Measurements from ENCODE around the gene GGPS1. TPM values are rescaled to one million over a fixed set of nuclear protein-coding genes. Genes with fewer than 3 reads are reported as not detected.
"Not testable (repeated sequence)": the region's sequence is repeated elsewhere in the genome, so short reads cannot be mapped to it uniquely, and the experiment has no call there.

GGPS1 gene
- total RNA-seq, 4 donors from 2014 or later: 25.7 to 30.5 (median 28.7) TPM

GRCh38 chr1:235351441-235351840 is 23.1 kb downstream of the GGPS1 start:
- Histone ChIP-seq H3K27ac (replicated peaks in 1 of 4) (no peak overlapping the region), H3K36me3 (peaks cover 0 to 5% (median 0%) of the 10 kb centered on the region in 4 donors), H3K4me3 (no peak overlapping the region), H3K9me3 (no peaks in the 10 kb centered on the region), H3K27me3 (no peaks in the 10 kb centered on the region), H3K4me1 (no peaks in the 10 kb centered on the region)
- DNase-seq (ENCODE audit: extremely low spot score): no peak
- TF ChIP-seq POLR2AphosphoS5 (IDR thresholded peaks at IDR 0.05) (no peak), POLR2A (IDR thresholded peaks at IDR 0.05; ENCODE audit: low read depth) (no peak), EP300 (IDR thresholded peaks at IDR 0.05) (no peak)
- TF ChIP-seq, protein P1, sequence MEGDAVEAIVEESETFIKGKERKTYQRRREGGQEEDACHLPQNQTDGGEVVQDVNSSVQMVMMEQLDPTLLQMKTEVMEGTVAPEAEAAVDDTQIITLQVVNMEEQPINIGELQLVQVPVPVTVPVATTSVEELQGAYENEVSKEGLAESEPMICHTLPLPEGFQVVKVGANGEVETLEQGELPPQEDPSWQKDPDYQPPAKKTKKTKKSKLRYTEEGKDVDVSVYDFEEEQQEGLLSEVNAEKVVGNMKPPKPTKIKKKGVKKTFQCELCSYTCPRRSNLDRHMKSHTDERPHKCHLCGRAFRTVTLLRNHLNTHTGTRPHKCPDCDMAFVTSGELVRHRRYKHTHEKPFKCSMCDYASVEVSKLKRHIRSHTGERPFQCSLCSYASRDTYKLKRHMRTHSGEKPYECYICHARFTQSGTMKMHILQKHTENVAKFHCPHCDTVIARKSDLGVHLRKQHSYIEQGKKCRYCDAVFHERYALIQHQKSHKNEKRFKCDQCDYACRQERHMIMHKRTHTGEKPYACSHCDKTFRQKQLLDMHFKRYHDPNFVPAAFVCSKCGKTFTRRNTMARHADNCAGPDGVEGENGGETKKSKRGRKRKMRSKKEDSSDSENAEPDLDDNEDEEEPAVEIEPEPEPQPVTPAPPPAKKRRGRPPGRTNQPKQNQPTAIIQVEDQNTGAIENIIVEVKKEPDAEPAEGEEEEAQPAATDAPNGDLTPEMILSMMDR (IDR thresholded peaks at IDR 0.05): no peak
- 80% methylated on average over 3 of the region's 3 CpGs for WGBS
- intact Hi-C loops (cut with DNase I): no loop called here

- intact Hi-C loops (cut with DNase I): no loop called here
- no peak for DNase-seq (ENCODE audit: extremely low spot score)
- Histone ChIP-seq H3K27ac (replicated peaks in 1 of 4) (no peak overlapping the region), H3K36me3 (peaks cover 0 to under 1% (median 0%) of the 10 kb centered on the region in 4 donors), H3K4me3 (no peak overlapping the region), H3K9me3 (no peaks in the 10 kb centered on the region), H3K27me3 (no peaks in the 10 kb centered on the region), H3K4me1 (no peaks in the 10 kb centered on the region)
- TF ChIP-seq POLR2AphosphoS5 (IDR thresholded peaks at IDR 0.05): no peak
- TF ChIP-seq, protein P1 (IDR thresholded peaks at IDR 0.05): no peak
- no peak for TF ChIP-seq EP300 (IDR thresholded peaks at IDR 0.05)
- TF ChIP-seq POLR2A (IDR thresholded peaks at IDR 0.05; ENCODE audit: low read depth): no peak
- 82% methylated on average over 3 of the region's 3 CpGs for WGBS
Observed at GRCh38 chr1:235351898-235352297, 23.5 kb downstream of the GGPS1 start.

- intact Hi-C loops (cut with DNase I): no loop called here
- Histone ChIP-seq H3K36me3 (no peaks in the 10 kb centered on the region), H3K4me3 (no peak overlapping the region), H3K27me3 (no peaks in the 10 kb centered on the region), H3K4me1 (no peaks in the 10 kb centered on the region), H3K27ac (replicated peaks in 1 of 4) (no peak overlapping the region), H3K9me3 (no peaks in the 10 kb centered on the region)
- no peak for DNase-seq (ENCODE audit: extremely low spot score)
- TF ChIP-seq POLR2A (IDR thresholded peaks at IDR 0.05; ENCODE audit: low read depth): no peak
- TF ChIP-seq EP300 (IDR thresholded peaks at IDR 0.05): no peak
- TF ChIP-seq, protein P1 (IDR thresholded peaks at IDR 0.05): no peak
- TF ChIP-seq POLR2AphosphoS5 (IDR thresholded peaks at IDR 0.05): no peak
- 69% methylated on average over 11 of the region's 11 CpGs for WGBS
Observed at GRCh38 chr1:235357485-235358373, 29.4 kb downstream of the GGPS1 start.

DNA sequence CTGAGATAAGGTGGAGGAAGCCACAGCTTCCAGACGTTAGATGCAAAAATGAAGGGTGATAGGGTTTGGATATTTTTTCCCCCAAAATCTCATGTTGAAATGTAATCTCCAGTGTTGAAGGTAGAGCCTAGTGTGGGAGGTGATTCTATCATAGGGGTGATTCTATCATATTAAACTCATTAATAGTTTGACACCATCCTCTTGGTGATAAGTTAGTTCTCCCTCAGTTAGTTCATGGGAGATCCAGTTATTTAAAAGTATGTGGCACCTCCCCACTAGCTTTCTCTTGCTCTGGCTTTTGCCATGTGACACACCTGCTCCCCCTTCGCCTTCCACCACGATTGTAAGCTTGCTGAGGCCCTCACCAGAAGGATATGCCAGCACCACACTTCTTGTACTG is 30.5 kb downstream of the GGPS1 start:
- DNase-seq (ENCODE audit: extremely low spot score): no peak
- no peak overlapping the region for H3K27ac ChIP-seq (replicated peaks in 1 of 4)
- TF ChIP-seq EP300 (IDR thresholded peaks at IDR 0.05): no peak
- TF ChIP-seq, protein P1 (IDR thresholded peaks at IDR 0.05): no peak
- WGBS: 82% methylated on average over 3 of the region's 3 CpGs
- no peak overlapping the region for H3K4me3 ChIP-seq
- H3K36me3 ChIP-seq: no peaks in the 10 kb centered on the region
- H3K9me3 ChIP-seq: no peaks in the 10 kb centered on the region
- intact Hi-C loops (cut with DNase I): no loop called here
- no peaks in the 10 kb centered on the region for H3K27me3 ChIP-seq
- H3K4me1 ChIP-seq: no peaks in the 10 kb centered on the region

GRCh38 chr1:235364189-235364588 is 35.8 kb downstream of the GGPS1 start:
- WGBS: 93% methylated on average over 9 of the region's 9 CpGs
- H3K4me3 ChIP-seq; H3K27ac ChIP-seq (replicated peaks in 1 of 4); intact Hi-C loops (cut with DNase I); H3K9me3 ChIP-seq; DNase-seq (ENCODE audit: extremely low spot score); H3K36me3 ChIP-seq; H3K27me3 ChIP-seq: not testable (repeated sequence)
- peaks cover 10 to 20% (median 17%) of the 10 kb centered on the region in 4 donors for H3K4me1 ChIP-seq

All from esophagus muscularis mucosa (tissue), 4 donors.